NCI-H1092 (cell line): ENCODE measurements around the gene ZC3H11A.
"Not testable (repeated sequence)": the region's sequence is repeated elsewhere in the genome, so short reads cannot be mapped to it uniquely, and the experiment has no call there.

Experiments
- DNase-seq: peaks from one replicate; lab custom pipeline; 2025; lab: John Stamatoyannopoulos, UW

Gene ZC3H11A

DNA sequence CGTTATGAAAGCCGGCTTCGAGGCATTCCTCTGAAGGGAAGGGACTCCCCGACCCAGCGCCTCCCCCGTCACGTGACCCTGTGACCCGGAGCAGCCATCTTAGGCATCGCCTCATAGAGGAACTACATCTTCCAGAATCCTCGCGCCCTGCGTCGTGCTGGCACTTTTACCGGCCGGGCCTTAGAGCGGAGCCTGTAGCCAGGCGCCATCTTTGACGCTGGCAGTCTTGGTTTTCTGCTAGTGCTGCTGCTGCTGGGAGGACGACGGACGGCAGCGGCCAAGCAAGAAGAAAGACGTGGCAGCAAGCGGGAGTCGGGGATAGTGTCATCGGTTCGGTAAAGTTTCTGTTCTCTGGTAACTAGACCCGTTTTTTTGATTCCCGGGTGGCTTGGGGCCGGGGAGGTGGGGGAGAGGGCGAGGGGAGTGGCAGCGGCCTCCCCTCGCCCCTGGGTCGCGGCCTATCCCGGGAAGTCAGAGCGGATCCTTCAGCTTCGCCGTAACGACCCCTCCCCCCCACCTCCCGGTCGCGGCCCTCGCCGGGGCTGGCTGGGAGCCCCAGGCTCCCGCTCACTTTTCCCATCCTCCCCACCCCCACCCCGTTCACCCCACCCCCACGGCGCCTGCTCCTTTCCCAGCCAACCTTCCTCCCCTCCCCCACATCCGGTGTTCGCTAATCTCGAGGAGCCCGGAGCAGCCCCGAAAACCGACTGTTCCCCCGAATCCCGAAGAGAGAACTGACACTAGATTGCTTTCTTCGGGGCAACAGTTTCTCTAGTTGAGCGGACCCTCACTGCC lies at the start of gene ZC3H11A, which contains the start of gene ZBED6:
TSS of gene ZC3H11A (plus strand) at position 183 of the 795 bp plus-strand sequence. CDS start 21,448 bp downstream, outside the sequence.
TSS of gene ZBED6 (plus strand) at position 183 of the 795 bp plus-strand sequence. CDS start 1,900 bp downstream, outside the sequence.
- DNase-seq, result peak; percentile 99

- DNase-seq, result no peak
Observed at GRCh38 chr1:203746281-203746680, 49.1 kb upstream of the ZC3H11A start.

GRCh38 chr1:203751051-203751450 lies 44.4 kb upstream of the ZC3H11A start:
- no peak for DNase-seq

- not testable (repeated sequence) for DNase-seq
Observed at GRCh38 chr1:203751618-203752361, 43.6 kb upstream of the ZC3H11A start.

DNA sequence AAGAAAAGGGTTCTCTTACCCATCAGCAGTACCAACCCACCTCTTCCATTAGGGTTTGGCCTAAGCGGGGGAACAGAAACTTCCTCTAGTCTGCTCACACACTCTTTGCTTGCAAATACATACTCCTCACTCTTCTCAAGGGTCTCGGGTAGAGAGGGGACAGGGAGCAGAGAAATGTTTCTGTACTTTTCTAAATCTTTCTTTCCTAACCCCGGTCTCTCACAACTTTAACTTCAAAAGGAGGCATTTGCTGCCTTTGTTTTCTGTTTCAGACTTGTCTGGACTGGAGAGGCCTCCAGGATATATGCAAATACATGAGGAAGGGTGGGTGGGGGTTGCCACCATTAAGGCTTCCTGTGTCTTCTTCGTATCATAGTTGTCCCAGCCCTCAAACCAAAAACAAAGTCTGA lies 41.0 kb upstream of the ZC3H11A start:
- no peak for DNase-seq

GRCh38 chr1:203756036-203756435 lies 39.4 kb upstream of the ZC3H11A start:
- DNase-seq, result no peak

- not testable (repeated sequence) for DNase-seq
Observed at GRCh38 chr1:203758749-203759148, 36.7 kb upstream of the ZC3H11A start.

DNA sequence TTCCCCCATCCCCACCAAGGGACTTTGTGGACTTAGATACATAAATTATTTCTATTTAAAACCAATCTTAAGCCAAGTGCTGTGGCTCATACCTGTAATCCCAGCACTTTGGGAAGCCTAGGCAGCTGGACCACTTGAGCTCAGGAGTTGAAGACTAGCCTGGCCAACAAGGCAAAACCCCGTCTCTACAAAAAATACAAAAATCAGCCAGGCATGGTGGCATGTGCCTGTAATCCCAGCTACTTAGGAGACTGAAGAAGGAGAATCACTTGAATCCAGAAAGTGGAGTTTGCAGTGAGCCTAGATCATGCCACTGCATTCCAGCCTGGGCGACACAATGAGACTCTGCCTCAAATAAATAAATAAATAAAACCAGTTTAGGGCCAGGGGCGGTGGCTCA lies 34.9 kb upstream of the ZC3H11A start:
- no peak for DNase-seq

DNA sequence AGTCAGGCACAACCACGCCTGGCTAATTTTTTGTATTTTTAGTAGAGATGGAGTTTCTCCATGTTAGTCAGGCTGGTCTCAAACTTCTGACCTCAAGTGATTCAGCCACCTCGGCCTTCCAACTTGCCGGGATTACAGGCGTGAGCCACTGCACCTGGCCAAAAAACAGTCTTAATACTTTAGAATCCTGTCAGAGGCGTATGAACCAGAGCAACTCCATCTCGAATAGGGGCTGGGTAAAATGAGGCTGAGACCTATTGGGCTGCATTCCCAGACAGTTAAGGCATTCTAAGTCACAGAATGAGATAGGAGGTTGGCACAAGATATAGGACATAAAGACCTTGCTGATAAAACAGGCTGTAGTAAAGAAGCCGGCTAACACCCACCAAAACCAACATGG lies 33.5 kb upstream of the ZC3H11A start:
- not testable (repeated sequence) for DNase-seq

DNA sequence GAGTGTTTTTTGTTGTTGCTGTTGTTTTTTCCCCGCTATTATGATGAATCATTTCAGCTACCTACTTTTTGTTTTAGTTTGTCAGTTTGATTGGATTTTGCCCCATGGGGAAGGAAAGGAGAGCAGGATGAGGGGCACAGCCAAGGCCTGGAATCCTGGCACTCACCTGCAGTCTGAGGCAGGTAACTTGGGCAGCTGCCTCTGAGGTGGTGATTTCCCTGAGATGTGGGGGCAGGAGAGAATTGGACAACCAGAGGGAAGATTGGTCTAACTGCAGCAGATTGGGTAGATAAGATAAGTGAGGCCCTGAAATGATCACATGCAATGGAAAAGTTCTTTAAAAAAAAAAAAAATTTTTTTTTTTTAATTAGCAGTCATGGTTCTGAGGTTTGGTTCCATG lies 31.9 kb upstream of the ZC3H11A start:
- no peak for DNase-seq

DNA sequence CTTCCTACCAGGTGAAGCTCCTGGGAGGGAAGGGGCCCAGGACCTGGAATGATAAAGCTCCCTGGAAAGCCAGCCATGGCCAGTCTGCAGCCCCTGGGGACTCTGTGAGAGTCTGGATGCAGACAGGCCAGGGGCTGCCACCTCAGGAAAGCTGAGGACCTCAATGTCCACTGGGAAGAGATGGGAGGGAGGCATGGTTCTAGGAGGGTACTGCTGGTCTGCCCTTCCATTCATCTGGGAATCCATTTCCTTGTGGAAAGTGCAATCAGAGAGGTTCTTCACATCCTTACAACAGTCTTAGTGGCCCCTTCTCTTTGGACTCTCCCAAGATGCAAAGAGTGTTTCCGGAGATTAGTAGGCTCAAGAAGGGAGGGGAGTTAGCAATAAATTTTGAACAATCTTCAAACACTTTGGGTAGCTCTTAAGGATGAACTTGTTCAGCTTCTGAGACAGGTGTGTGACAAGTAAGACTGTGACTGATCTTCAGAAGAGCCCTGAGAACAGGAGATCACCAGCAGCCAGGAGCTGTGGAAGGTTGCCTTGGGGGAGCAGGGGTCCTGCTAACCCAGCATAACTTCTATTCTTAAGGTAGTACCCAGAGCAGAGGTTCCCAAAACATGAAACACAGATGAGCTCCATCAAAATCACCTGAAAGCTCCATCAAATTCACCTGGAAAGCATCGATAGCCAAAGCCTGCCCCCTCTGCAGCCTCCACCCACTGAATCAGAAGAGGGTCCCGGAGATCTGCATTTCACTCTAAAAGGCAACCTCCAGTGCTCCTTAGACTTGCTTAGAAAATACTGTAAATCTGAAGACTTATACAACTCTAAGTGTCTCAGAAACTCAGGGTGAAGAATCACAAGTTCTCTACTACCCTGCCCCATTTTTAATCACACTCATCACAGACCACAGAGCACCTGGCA lies 31.1 kb upstream of the ZC3H11A start:
- DNase-seq, result no peak

GRCh38 chr1:203765029-203765837 lies 30.2 kb upstream of the ZC3H11A start, which contains the start of gene LAX1:
TSS of gene LAX1 (plus strand) at chr1:203765183. CDS start at chr1:203765566, 383 bp downstream.
- no peak for DNase-seq

DNA sequence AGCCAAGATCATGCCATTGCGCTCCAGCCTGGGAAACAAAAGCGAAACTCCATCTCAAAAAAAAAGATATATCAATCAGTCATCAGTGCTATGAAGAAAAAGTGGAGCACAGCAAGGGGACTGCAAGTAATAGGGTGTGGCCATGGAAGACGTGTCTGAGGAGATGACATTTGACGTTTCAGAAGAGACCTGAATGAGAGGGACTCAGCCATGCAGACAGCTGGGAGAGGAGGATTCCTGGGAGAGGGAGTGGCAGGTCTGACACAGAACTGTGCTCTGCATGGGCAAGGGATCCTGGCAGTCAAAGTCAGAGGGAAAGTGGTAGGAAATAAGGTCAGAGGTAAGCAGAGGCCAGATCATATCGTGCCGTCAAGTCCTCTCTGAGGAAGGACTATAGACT lies 27.2 kb upstream of the ZC3H11A start:
- no peak for DNase-seq

DNA sequence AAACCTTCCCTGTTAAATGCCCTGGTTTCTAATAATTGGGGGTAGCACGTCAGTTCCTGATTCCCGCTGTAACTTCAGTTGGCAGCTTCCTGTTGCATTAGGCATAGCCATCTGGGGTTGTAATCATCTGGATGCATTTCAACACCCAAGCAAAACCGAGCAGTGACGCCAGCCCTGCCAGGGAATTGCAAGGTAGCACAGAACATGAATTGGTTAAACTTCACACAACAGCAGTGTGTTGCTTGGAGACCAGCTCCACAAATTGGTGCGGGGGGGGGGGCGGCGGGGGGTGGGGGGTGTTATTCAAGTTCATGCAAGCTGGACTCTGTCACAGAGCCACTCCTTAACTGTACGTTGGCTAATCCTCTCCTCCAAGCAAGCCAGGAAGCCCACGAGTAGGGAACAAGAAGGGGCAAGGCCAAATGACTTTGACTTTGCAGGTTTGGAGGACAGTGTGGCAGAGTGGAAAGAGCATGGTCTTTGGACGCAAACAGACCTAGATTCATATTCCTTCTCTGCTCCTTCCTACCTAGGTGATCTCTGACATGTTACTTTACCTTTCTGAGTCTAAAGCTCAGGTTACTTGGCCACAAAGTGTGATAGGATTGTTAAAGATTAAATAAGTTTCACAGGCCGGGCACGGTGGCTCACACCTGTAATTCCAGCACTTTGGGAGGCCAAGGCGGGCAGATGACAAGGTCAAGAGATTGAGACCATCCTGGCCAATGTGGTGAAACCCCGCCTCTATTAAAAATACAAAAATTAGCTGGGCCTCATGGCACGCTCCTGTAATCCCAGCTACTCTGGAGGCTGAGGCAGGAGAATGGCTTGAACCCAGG lies 25.7 kb upstream of the ZC3H11A start:
- DNase-seq, result peak; percentile 45

DNA sequence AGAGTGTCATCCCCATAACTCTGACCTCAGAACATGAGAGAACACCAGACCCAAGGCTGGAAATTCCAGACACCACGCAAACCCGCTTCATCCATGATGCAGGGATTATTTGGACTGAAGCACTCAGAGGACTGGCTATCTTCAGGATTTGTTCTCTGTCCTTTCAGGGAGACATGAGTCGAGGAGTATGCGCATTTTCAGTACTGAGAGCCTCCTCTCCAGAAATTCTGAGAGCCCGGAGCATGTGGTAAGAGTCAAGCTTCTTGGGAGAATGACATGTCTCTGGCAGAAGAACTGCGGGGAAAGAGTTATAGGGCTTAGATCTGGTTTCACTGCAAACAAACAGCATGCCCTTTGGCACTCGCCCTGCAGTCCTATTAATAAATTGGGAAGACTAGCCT lies 23.5 kb upstream of the ZC3H11A start:
- DNase-seq, result no peak

DNA sequence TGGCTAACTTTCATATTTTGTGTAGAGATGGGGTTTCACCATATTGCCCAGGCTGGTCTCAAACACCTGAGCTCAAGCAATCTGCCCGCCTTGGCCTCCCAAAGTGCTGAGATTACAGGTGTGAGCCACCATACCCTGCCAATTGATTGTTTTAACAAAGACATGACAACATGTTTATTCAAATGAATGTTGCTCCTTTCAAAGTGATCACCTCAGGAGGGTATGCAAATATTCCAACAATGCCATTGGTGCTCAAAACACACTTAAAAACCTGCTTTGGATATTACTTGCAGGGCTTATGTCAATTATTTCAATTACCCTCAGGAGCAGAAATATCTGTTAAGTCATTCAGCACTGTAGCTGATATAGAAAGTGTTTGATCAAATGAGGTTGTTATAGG lies 22.6 kb upstream of the ZC3H11A start:
- no peak for DNase-seq

GRCh38 chr1:203776636-203777035 lies 18.8 kb upstream of the ZC3H11A start:
- no peak for DNase-seq

DNA sequence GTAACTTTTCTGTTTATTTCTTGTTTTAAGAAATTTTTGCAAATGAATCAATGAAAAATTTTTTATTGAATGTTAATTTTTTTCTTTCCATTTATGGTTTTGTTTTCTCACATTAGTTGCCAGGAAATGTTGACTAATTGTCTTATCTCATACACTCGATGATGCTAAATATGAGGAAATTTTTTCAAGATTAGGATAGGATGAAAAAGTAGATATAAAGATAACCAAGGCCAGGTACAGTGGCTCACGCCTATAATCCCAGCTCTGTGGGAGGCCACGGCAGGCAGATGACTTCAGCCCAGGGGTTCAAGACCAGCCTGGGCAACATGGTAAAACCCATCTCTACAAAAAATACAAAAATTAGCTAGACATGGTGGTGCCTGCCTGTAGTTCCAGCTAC lies 17.8 kb upstream of the ZC3H11A start:
- no peak for DNase-seq

GRCh38 chr1:203778146-203778545 lies 17.3 kb upstream of the ZC3H11A start:
- DNase-seq, result no peak

GRCh38 chr1:203778789-203779188 lies 16.6 kb upstream of the ZC3H11A start:
- no peak for DNase-seq
